Colonic mucosa (tissue), 4 donors: Measurements from ENCODE around the gene FAM76A. TPM values are rescaled to one million over a fixed set of nuclear protein-coding genes. Genes with fewer than 3 reads are reported as not detected.
"Not testable (repeated sequence)": the region's sequence is repeated elsewhere in the genome, so short reads cannot be mapped to it uniquely, and the experiment has no call there.

Experiments
- DNase-seq: peaks from one replicate; pipeline ENCODE4 v3.0.0-alpha.2; 2020
- H3K27ac ChIP-seq: fragments of 200-600 bp; one replicate; pipeline ENCODE4 v1.8.0; 2021
- H3K27me3 ChIP-seq: fragments of 200-600 bp; one replicate; pipeline ENCODE4 v1.8.0; 2021
- H3K36me3 ChIP-seq: fragments of 200-600 bp; one replicate; pipeline ENCODE4 v1.8.0; 2021
- H3K4me1 ChIP-seq: fragments of 200-600 bp; one replicate; pipeline ENCODE4 v1.8.0; 2021; ENCODE audit warnings: mild to moderate bottlenecking
- H3K4me3 ChIP-seq: fragments of 200-600 bp; one replicate; pipeline ENCODE4 v1.8.0; 2021
- H3K9ac ChIP-seq, 2 donors: one replicate each; pipeline ENCODE4 v1.7.0; 2013; ENCODE audit warnings: control low read depth in 2 of 2, low read depth in 2 of 2, low read length in 2 of 2
- H3K9me3 ChIP-seq: fragments of 200-600 bp; one replicate; pipeline ENCODE4 v1.8.0; 2021
- intact Hi-C: fragments of 100-400 bp; cut with DNase I; formaldehyde crosslinking; loops from one replicate; pipeline ENCODE4 v1.14.1; 2022
- total RNA-seq, 2 donors: library from RNA; stranded (reverse); fragmentation: NEBNext Ultra II Directional in 1 of 2; extraction: Animal tissue kit (Norgen Biotek cat#: 25700) in 1 of 2; gene quantifications; one replicate each; pipeline ENCODE4 v1.2.1, GENCODE V29; 2021
- TF ChIP-seq, protein P1 (sequence below): fragments of 200-600 bp; IDR thresholded peaks from one replicate; pipeline ENCODE4 v1.8.0; 2022; ENCODE audit warnings: antibody characterized with exemption, mild to moderate bottlenecking
- donor health status: healthy.
- donor health status: DM: no; HTN: no; CAD: no.
- donor health status: DM: no; HTN: no; CAD: no.

FAM76A gene
- total RNA-seq = 10 to 100 TPM; 10.5 to 11.3 TPM

DNA sequence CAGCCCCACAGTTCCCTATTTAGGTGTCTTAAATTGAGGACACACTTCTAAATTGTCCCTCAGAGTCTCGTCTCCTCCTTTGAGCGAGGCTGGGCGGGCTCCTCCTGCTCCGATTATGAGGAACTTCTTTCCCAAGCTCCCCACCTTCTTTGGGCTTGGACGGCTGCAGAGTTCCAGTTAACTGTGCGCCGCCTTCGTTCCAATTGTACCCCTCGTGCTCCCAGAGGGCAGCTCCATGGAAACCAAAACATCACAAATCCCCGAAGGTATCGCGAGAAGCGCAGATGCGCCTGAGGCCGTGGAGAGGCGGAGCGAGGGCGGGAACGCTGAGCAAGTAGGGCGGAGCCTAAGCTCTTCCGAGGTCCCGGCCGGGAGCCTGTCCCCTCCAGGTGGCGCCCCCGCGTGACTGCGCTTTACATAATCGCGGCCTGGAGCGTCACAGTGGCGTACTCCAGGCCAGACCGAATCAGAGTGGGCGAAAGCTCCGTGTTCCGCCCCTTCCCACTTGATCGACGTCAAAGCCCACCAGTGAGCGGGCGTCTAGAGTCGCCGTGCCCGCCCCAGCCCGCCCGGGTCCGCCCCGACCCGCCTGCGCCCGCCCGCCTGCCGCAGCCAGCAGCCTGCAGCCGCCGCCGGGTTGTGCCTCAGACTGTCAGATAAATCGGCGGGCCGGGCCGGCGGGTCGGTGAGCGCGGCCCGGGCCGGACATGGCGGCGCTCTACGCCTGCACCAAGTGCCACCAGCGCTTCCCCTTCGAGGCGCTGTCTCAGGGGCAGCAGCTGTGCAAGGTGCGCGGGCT, at the start of gene FAM76A:
FAM76A (plus strand) TSS at position 588 of the 799 bp plus-strand sequence; CDS start at position 708, 120 bp downstream.
- intact Hi-C loops = no loop called here
- Histone ChIP-seq H3K4me1 (peaks cover 6% of the 10 kb centered on the region), H3K9me3 (no peaks in the 10 kb centered on the region), H3K4me3 (peak within 1 kb of the TSS; percentile 97), H3K36me3 (no peaks in the 10 kb centered on the region), H3K27me3 (no peaks in the 10 kb centered on the region), H3K9ac (peak within 1 kb of the TSS; percentile 62 to 98), H3K27ac (peak within 1 kb of the TSS; percentile 93)
- TF ChIP-seq, protein P1, sequence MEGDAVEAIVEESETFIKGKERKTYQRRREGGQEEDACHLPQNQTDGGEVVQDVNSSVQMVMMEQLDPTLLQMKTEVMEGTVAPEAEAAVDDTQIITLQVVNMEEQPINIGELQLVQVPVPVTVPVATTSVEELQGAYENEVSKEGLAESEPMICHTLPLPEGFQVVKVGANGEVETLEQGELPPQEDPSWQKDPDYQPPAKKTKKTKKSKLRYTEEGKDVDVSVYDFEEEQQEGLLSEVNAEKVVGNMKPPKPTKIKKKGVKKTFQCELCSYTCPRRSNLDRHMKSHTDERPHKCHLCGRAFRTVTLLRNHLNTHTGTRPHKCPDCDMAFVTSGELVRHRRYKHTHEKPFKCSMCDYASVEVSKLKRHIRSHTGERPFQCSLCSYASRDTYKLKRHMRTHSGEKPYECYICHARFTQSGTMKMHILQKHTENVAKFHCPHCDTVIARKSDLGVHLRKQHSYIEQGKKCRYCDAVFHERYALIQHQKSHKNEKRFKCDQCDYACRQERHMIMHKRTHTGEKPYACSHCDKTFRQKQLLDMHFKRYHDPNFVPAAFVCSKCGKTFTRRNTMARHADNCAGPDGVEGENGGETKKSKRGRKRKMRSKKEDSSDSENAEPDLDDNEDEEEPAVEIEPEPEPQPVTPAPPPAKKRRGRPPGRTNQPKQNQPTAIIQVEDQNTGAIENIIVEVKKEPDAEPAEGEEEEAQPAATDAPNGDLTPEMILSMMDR = peak; percentile 48
- DNase-seq = peak; percentile 99

DNA sequence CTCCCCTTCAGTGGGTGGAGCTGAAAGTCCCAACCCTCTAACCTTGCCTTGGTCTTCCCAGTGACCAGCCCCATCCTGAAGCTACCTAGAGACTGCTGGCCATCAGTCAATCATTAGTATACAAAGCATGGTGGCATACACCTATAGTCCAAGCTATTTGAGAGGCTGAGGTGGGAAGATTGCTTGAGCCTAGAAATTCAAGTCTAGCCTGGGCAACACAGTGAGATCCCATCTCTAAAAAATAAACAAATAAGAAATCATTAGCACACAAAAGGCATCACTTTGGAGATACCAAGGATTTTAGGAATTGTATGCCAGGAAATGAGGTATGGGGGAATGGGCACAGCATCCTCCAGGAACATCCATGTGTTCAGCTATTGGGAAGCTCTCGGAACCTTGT, 49.4 kb upstream of the FAM76A start:
- Histone ChIP-seq H3K9ac (no peak overlapping the region), H3K9me3 (peaks cover 6% of the 10 kb centered on the region), H3K36me3 (no peaks in the 10 kb centered on the region), H3K4me3 (no peak overlapping the region), H3K27ac (no peak overlapping the region), H3K4me1 (peaks cover 9% of the 10 kb centered on the region), H3K27me3 (no peaks in the 10 kb centered on the region)
- DNase-seq = no peak
- intact Hi-C loops = loop anchor here (5.0 to 10.0 kb wide), 2 partner anchors 46 to 138 kb away; no protein-coding TSS in a partner anchor
- TF ChIP-seq, protein P1 = no peak

DNA sequence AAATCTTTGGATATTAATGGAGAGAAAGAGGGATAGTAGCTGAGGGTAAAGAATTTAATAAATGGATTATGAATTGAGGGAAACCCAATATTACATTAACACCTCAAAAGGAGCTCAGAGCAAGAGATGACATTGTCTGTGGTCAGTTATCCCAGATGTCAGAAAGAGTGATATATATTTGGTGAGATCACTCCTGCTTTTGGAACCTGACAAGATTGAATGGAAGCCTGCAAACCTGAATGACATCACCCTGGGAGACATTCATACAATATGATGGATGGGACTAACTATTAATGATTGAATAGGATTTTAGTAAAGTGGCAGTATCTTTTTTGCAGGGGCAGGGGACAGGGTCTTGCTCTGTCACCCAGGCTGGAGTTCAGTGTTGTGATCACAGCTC, 47.0 kb upstream of the FAM76A start:
- TF ChIP-seq, protein P1 = no peak
- no peaks in the 10 kb centered on the region for H3K36me3 ChIP-seq
- H3K9me3 ChIP-seq = peaks cover 6% of the 10 kb centered on the region
- DNase-seq = no peak
- H3K9ac ChIP-seq = no peak overlapping the region
- no peak overlapping the region for H3K27ac ChIP-seq
- H3K27me3 ChIP-seq = no peaks in the 10 kb centered on the region
- H3K4me1 ChIP-seq = no peaks in the 10 kb centered on the region
- intact Hi-C loops = loop anchor here (5.0 to 10.0 kb wide), 2 partner anchors 44 to 136 kb away; no protein-coding TSS in a partner anchor
- H3K4me3 ChIP-seq = no peak overlapping the region

DNA sequence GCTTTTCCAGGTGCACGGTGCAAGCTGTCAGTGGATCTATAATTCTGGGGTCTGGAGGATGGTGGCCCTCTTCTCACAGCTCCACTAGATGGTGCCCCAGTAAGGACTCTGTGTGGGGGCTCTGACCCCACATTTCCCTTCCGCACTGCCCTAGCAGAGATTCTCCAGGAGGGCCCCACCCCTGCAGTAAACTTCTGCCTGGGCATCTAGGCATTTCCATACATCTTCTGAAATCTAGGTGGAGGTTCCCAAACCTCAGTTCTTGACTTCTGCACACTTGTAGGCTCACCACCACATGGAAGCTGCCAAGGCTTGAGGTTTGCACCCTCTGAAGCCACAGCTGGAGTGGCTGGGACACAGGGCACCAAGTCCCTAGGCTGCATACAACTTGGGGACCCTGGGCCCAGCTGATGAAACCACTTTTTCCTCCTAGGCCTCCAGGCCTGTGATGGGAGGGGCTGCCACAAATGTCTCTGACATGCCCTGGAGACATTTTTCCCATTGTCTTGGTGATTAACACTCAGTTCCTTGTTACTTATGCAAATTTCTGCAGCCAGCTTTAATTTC, 45.5 kb upstream of the FAM76A start:
- H3K27ac ChIP-seq, H3K36me3 ChIP-seq, H3K9me3 ChIP-seq, H3K9ac ChIP-seq, DNase-seq, H3K4me1 ChIP-seq, H3K27me3 ChIP-seq, intact Hi-C loops, H3K4me3 ChIP-seq: not testable (repeated sequence)

DNA sequence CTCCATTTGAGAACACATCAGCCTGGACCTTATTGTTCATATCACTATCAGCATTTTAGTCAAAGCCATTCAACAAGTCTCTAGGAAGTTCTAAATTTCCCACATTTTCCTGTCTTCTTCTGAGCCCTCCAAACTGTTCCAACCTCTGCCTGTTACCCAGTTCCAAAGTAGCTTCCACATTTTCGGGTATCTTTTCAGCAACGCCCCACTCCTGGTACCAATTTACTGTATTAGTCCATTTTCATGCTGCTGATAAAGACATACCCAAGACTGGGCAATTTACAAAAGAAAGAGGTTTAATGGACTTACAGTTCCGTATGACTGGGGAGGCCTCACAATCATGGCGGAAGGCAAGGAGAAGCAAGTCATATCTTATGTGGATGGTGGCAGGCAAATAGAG, 44.2 kb upstream of the FAM76A start:
- DNase-seq, H3K36me3 ChIP-seq, H3K9ac ChIP-seq, H3K4me3 ChIP-seq, H3K4me1 ChIP-seq, H3K9me3 ChIP-seq, intact Hi-C loops, H3K27me3 ChIP-seq, H3K27ac ChIP-seq: not testable (repeated sequence)

DNA sequence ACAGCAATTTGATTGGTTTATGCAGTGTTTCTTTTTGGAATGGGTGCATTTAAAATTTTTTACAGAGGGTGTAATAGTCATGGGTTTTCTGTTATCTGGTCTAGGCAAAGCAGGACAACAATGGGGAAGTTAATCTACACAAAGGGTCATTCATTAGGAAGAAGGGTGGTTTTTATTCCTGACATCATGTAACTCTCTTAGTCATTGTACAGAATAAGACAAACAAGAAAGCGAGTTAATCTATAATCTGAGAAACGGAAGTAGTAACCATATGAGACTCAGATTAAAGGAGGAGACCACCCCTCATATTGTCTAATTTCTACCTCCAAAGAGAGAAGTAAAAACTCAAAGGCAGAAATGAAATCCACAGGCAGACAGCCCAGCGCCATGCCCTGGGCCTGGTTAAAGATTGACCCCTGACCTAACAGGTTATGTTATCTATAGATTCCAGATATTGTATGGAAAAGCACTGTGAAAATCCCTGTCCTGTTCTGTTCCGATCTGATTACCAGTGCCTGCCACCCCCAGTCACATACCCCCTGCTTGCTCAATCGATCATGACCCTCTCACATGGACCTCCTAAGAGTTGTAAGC, 43.3 kb upstream of the FAM76A start:
- intact Hi-C loops = no loop called here
- Histone ChIP-seq H3K9ac (no peak overlapping the region), H3K27me3 (no peaks in the 10 kb centered on the region), H3K4me1 (no peaks in the 10 kb centered on the region), H3K9me3 (peaks cover 6% of the 10 kb centered on the region), H3K27ac (no peak overlapping the region), H3K4me3 (no peak overlapping the region), H3K36me3 (no peaks in the 10 kb centered on the region)
- TF ChIP-seq, protein P1 = no peak
- DNase-seq = no peak
